ENCODE measurements around the gene NOTCH3. TPM values are rescaled to one million over a fixed set of nuclear protein-coding genes. Genes with fewer than 3 reads are reported as not detected.

NOTCH3 gene
- 10 to 100 TPM in 2 of 4 donors, 1 to 10 TPM in 1, under 1 TPM in 1; 0.45 to 15.6 (median 6.6) TPM for polyA plus RNA-seq
- long read RNA-seq, donor 1 = 0 reads
- long read RNA-seq, donor 2 = 0 reads
- long read RNA-seq, donor 3 = 0 reads
- long read RNA-seq, donor 4 = 0 reads
- long read RNA-seq, donor 5 = 0 reads
- long read RNA-seq, donor 6 = 0 reads
- long read RNA-seq, donor 7, full-length matches to known transcripts = 5 of 5 reads
- long read RNA-seq, donor 7, partial matches to known transcripts = 0 of 5 reads
- long read RNA-seq, donor 7, other reads (novel, unspliced or antisense) = 0 of 5 reads
- long read RNA-seq, donor 8, partial matches to known transcripts = 0 of 1 reads
- long read RNA-seq, donor 8, other reads (novel, unspliced or antisense) = 0 of 1 reads
- long read RNA-seq, donor 9 = 0 reads
- long read RNA-seq, donor 10, full-length matches to known transcripts = 2 of 2 reads
- long read RNA-seq, donor 10, partial matches to known transcripts = 0 of 2 reads
- long read RNA-seq, donor 10, other reads (novel, unspliced or antisense) = 0 of 2 reads

- DNase-seq (peak in 1 of 2 donors; percentile 44), FAIRE-seq (no peak)
- H3K36me3 ChIP-seq (ENCODE audit: control insufficient read depth in 3 of 3, insufficient read depth in 2 of 3, low read depth in 1 of 3, low read length in 3 of 3) = peaks cover 0 to 8% (median 0%) of the 10 kb centered on the region in 3 donors
- peaks cover 0 to under 1% of the 10 kb centered on the region in 2 donors for H3K9me3 ChIP-seq (ENCODE audit: control insufficient read depth in 2 of 2, insufficient read depth in 1 of 2, low read depth in 1 of 2, low read length in 1 of 2)
- H3K4me1 ChIP-seq (ENCODE audit: control insufficient read depth in 3 of 3, insufficient read depth in 2 of 3, low read depth in 1 of 3, low read length in 2 of 3) = peaks cover 0 to 4% (median 3%) of the 10 kb centered on the region in 3 donors
- H3K27me3 ChIP-seq (ENCODE audit: control insufficient read depth in 3 of 3, insufficient read depth in 3 of 3, low read length in 3 of 3) = peaks cover 0 to 11% (median 0%) of the 10 kb centered on the region in 3 donors
- 3 to 5% (median 5%) methylated on average over 30 to 74 of the region's 74 CpGs for WGBS, 3 donors
- H3K27ac ChIP-seq (ENCODE audit: low read depth in 1 of 3, low read length in 2 of 3) = peak within 1 kb of the TSS in 2 of 3 donors; percentile 33 to 36
- peak within 1 kb of the TSS; percentile 22 to 77 (median 28) for H3K4me3 ChIP-seq (ENCODE audit: low read depth in 1 of 3, low read length in 3 of 3)
Observed at GRCh38 chr19:15200553-15201364, at the start of gene NOTCH3. Gene NOTCH3, minus strand, starts transcription at chr19:15200995. Its CDS starts 90 bp downstream, at chr19:15200905.

GRCh38 chr19:15250640-15250993, 49.8 kb upstream of the NOTCH3 start:
- Histone ChIP-seq H3K36me3 (ENCODE audit: control insufficient read depth in 3 of 3, insufficient read depth in 2 of 3, low read depth in 1 of 3, low read length in 3 of 3) (peaks cover 18 to 97% (median 30%) of the 10 kb centered on the region in 3 donors), H3K4me1 (ENCODE audit: control insufficient read depth in 3 of 3, insufficient read depth in 2 of 3, low read depth in 1 of 3, low read length in 2 of 3) (peaks cover 7 to 33% (median 8%) of the 10 kb centered on the region in 3 donors), H3K27ac (ENCODE audit: low read depth in 1 of 3, low read length in 2 of 3) (peak overlapping the region; percentile 1 to 87 (median 33)), H3K9me3 (ENCODE audit: control insufficient read depth in 2 of 2, insufficient read depth in 1 of 2, low read depth in 1 of 2, low read length in 1 of 2) (no peaks in the 10 kb centered on the region), H3K4me3 (ENCODE audit: low read depth in 1 of 3, low read length in 3 of 3) (no peak overlapping the region), H3K27me3 (ENCODE audit: control insufficient read depth in 3 of 3, insufficient read depth in 3 of 3, low read length in 3 of 3) (no peaks in the 10 kb centered on the region)
- 42 to 74% (median 55%) methylated on average over 1 of the region's 1 CpG for WGBS, 3 donors
- no peak for FAIRE-seq
- no peak for DNase-seq

GRCh38 chr19:15249972-15250639, 49.3 kb upstream of the NOTCH3 start:
- Histone ChIP-seq H3K36me3 (ENCODE audit: control insufficient read depth in 3 of 3, insufficient read depth in 2 of 3, low read depth in 1 of 3, low read length in 3 of 3) (peaks cover 18 to 97% (median 29%) of the 10 kb centered on the region in 3 donors), H3K27ac (ENCODE audit: low read depth in 1 of 3, low read length in 2 of 3) (peak overlapping the region; percentile 33 to 87 (median 65)), H3K4me1 (ENCODE audit: control insufficient read depth in 3 of 3, insufficient read depth in 2 of 3, low read depth in 1 of 3, low read length in 2 of 3) (peaks cover 7 to 33% (median 8%) of the 10 kb centered on the region in 3 donors), H3K4me3 (ENCODE audit: low read depth in 1 of 3, low read length in 3 of 3) (no peak overlapping the region), H3K27me3 (ENCODE audit: control insufficient read depth in 3 of 3, insufficient read depth in 3 of 3, low read length in 3 of 3) (no peaks in the 10 kb centered on the region), H3K9me3 (ENCODE audit: control insufficient read depth in 2 of 2, insufficient read depth in 1 of 2, low read depth in 1 of 2, low read length in 1 of 2) (no peaks in the 10 kb centered on the region)
- DNase-seq (no peak), FAIRE-seq (no peak)
- WGBS, 3 donors = 52 to 82% (median 80%) methylated on average over 15 of the region's 15 CpGs

DNA sequence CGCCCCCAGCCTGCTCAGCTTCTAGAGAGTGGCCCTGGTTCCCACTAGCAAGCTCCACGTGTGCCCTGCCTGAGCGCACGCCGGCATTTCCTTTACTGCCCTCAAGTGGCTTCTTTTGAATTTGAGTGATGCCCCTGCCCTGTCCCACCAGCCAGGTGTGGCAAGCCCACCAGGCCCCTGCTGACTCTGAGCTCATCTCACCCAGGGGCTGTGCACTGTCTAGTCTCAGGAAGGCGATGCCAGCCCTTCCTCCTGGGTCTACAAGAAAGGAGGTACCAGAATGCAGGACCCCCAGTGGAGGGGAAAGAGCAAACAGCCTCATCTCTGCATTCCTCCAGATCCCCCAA, 48.7 kb upstream of the NOTCH3 start:
- H3K36me3 ChIP-seq (ENCODE audit: control insufficient read depth in 3 of 3, insufficient read depth in 2 of 3, low read depth in 1 of 3, low read length in 3 of 3) = peaks cover 20 to 97% (median 25%) of the 10 kb centered on the region in 3 donors

DNA sequence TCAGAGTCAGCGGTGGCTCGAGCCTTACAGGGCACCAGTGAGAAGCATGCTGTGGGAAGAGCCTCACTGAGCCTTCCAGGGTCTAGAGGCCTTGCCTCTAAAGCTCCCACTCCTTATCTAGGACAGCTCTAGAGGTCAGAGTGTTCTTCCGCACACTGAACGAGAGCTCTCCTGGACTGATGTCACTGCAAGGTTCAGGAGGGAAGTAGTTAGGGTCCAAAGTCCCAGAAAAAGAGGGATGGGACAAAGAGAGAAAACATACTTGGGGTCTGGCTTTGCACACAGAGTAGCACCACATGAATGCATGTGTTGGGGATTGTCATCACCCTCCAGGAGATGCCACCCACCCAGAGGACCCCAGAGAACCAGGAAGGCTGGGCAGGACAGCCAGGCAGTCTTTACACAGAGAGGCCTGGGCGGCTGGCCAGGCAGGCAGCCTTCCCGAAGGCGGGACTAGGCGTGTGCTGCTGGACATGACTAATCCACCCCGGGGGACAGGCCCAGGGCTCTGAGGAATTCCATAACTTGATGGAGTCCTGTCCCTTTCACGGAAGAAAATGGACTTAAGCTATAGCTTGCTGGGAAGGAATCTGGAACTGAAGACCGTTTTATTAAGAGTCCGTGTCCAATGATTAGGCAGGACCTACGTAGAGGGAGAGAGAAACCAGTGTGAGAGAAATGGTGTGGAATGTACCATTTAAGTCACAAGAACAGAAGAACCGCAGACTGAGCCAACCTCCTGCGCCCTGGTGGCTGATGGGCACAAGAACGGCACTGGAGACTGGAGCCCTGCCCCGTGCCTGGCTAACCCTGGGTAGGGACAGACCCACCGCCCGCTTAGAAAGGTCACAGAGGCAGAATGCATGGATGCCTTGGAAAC, 48.1 kb upstream of the NOTCH3 start:
- Histone ChIP-seq H3K36me3 (ENCODE audit: control insufficient read depth in 3 of 3, insufficient read depth in 2 of 3, low read depth in 1 of 3, low read length in 3 of 3) (peaks cover 18 to 96% (median 22%) of the 10 kb centered on the region in 3 donors), H3K27ac (ENCODE audit: low read depth in 1 of 3, low read length in 2 of 3) (peak overlapping the region; percentile 16 to 87 (median 78)), H3K4me1 (ENCODE audit: control insufficient read depth in 3 of 3, insufficient read depth in 2 of 3, low read depth in 1 of 3, low read length in 2 of 3) (peaks cover 7 to 33% (median 8%) of the 10 kb centered on the region in 3 donors), H3K9me3 (ENCODE audit: control insufficient read depth in 2 of 2, insufficient read depth in 1 of 2, low read depth in 1 of 2, low read length in 1 of 2) (no peaks in the 10 kb centered on the region), H3K27me3 (ENCODE audit: control insufficient read depth in 3 of 3, insufficient read depth in 3 of 3, low read length in 3 of 3) (no peaks in the 10 kb centered on the region), H3K4me3 (ENCODE audit: low read depth in 1 of 3, low read length in 3 of 3) (no peak overlapping the region)
- FAIRE-seq (no peak), DNase-seq (peak; percentile 52 to 82)
- WGBS, 3 donors = 51 to 69% (median 55%) methylated on average over 19 of the region's 19 CpGs

More for the DNA sequence above, 48.7 kb upstream of the NOTCH3 start:
- H3K27me3 ChIP-seq (ENCODE audit: control insufficient read depth in 3 of 3, insufficient read depth in 3 of 3, low read length in 3 of 3) = no peaks in the 10 kb centered on the region
- WGBS, 3 donors = 74 to 90% (median 78%) methylated on average over 6 of the region's 6 CpGs
- H3K27ac ChIP-seq (ENCODE audit: low read depth in 1 of 3, low read length in 2 of 3) = peak overlapping the region; percentile 16 to 87 (median 65)
- H3K4me1 ChIP-seq (ENCODE audit: control insufficient read depth in 3 of 3, insufficient read depth in 2 of 3, low read depth in 1 of 3, low read length in 2 of 3) = peaks cover 7 to 33% (median 8%) of the 10 kb centered on the region in 3 donors
- no peak overlapping the region for H3K4me3 ChIP-seq (ENCODE audit: low read depth in 1 of 3, low read length in 3 of 3)
- no peaks in the 10 kb centered on the region for H3K9me3 ChIP-seq (ENCODE audit: control insufficient read depth in 2 of 2, insufficient read depth in 1 of 2, low read depth in 1 of 2, low read length in 1 of 2)
- FAIRE-seq = no peak
- DNase-seq = no peak

GRCh38 chr19:15248106-15248505, 47.3 kb upstream of the NOTCH3 start:
- Histone ChIP-seq H3K36me3 (ENCODE audit: control insufficient read depth in 3 of 3, insufficient read depth in 2 of 3, low read depth in 1 of 3, low read length in 3 of 3) (peaks cover 16 to 96% (median 18%) of the 10 kb centered on the region in 3 donors), H3K27ac (ENCODE audit: low read depth in 1 of 3, low read length in 2 of 3) (peak overlapping the region; percentile 16 to 87 (median 78)), H3K9me3 (ENCODE audit: control insufficient read depth in 2 of 2, insufficient read depth in 1 of 2, low read depth in 1 of 2, low read length in 1 of 2) (no peaks in the 10 kb centered on the region), H3K4me1 (ENCODE audit: control insufficient read depth in 3 of 3, insufficient read depth in 2 of 3, low read depth in 1 of 3, low read length in 2 of 3) (peaks cover 7 to 33% (median 8%) of the 10 kb centered on the region in 3 donors), H3K27me3 (ENCODE audit: control insufficient read depth in 3 of 3, insufficient read depth in 3 of 3, low read length in 3 of 3) (no peaks in the 10 kb centered on the region), H3K4me3 (ENCODE audit: low read depth in 1 of 3, low read length in 3 of 3) (no peak overlapping the region)
- DNase-seq = no peak
- 75 to 91% (median 91%) methylated on average over 5 of the region's 5 CpGs for WGBS, 3 donors
- no peak for FAIRE-seq

- H3K9me3 ChIP-seq (ENCODE audit: control insufficient read depth in 2 of 2, insufficient read depth in 1 of 2, low read depth in 1 of 2, low read length in 1 of 2) = no peaks in the 10 kb centered on the region
- WGBS, 3 donors = 75 to 77% (median 77%) methylated on average over 20 of the region's 20 CpGs
- FAIRE-seq (no peak), DNase-seq (peak in 1 of 2 donors; percentile 45)
- H3K4me3 ChIP-seq (ENCODE audit: low read depth in 1 of 3, low read length in 3 of 3) = no peak overlapping the region
- peaks cover 7 to 33% (median 8%) of the 10 kb centered on the region in 3 donors for H3K4me1 ChIP-seq (ENCODE audit: control insufficient read depth in 3 of 3, insufficient read depth in 2 of 3, low read depth in 1 of 3, low read length in 2 of 3)
- peak overlapping the region; percentile 28 to 83 (median 78) for H3K27ac ChIP-seq (ENCODE audit: low read depth in 1 of 3, low read length in 2 of 3)
- no peaks in the 10 kb centered on the region for H3K27me3 ChIP-seq (ENCODE audit: control insufficient read depth in 3 of 3, insufficient read depth in 3 of 3, low read length in 3 of 3)
- peaks cover 11 to 93% (median 12%) of the 10 kb centered on the region in 3 donors for H3K36me3 ChIP-seq (ENCODE audit: control insufficient read depth in 3 of 3, insufficient read depth in 2 of 3, low read depth in 1 of 3, low read length in 3 of 3)
Observed at GRCh38 chr19:15247107-15248014, 46.6 kb upstream of the NOTCH3 start.

Measured in small intestine (tissue), 16 donors.